ENCODE data around the gene GID8. TPM values are rescaled to one million over a fixed set of nuclear protein-coding genes. Genes with fewer than 3 reads are reported as not detected.

GID8 gene
- total and polyA plus RNA-seq, 9 of the 15 experiments (the other 6 are each of a cell fraction or from before 2014, with no cell fraction given): 7.5 to 31.6 (median 22.2) TPM

DNA sequence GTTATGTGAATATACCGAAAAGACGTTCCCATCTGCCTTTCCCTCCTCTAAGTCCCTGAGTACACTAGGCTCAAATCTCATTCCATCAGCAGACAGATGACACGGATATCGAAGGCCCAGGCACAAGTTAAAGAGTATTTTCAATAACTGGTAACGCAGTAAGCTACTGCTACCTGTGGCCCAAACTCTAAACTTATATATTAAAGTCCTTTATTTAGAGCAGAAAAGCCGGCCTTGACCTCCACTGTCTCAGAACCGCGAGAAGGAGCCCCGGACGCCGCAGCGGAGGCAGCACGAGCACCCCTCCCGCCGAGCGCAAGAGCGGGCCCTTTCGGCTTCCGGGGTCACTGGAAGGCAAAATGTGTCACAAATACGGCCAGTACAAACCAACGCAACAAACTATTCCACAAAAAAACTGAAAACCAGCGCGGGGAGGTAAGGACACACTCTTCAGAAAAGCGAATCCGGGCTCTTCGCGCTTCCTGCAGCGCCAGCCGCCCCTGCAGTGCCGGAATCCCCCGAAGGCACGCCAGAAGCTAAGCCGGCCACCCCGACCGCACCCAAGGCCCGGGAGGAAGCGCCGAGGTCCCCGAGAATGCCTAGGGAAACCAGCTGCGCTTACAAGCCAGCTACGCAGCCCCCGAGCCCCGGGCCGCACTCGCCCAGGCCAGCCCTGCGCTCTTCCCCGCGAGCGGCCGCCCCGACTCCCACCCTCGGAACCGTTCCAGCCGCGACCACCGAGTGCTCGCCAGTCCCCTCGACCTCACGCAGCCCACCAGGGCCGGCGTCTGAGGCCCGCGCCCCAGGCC lies 12.3 kb upstream of the GID8 start (continued):
- TF ChIP-seq, protein P1, sequence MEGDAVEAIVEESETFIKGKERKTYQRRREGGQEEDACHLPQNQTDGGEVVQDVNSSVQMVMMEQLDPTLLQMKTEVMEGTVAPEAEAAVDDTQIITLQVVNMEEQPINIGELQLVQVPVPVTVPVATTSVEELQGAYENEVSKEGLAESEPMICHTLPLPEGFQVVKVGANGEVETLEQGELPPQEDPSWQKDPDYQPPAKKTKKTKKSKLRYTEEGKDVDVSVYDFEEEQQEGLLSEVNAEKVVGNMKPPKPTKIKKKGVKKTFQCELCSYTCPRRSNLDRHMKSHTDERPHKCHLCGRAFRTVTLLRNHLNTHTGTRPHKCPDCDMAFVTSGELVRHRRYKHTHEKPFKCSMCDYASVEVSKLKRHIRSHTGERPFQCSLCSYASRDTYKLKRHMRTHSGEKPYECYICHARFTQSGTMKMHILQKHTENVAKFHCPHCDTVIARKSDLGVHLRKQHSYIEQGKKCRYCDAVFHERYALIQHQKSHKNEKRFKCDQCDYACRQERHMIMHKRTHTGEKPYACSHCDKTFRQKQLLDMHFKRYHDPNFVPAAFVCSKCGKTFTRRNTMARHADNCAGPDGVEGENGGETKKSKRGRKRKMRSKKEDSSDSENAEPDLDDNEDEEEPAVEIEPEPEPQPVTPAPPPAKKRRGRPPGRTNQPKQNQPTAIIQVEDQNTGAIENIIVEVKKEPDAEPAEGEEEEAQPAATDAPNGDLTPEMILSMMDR (IDR thresholded peaks at IDR 0.05 in 2 of 3, conservative IDR thresholded peaks at IDR 0.05 in 1 of 3; ENCODE audit: insufficient read depth in 2 of 3, low read depth in 1 of 3, low read length in 3 of 3): no peak
- TF ChIP-seq, protein P2, sequence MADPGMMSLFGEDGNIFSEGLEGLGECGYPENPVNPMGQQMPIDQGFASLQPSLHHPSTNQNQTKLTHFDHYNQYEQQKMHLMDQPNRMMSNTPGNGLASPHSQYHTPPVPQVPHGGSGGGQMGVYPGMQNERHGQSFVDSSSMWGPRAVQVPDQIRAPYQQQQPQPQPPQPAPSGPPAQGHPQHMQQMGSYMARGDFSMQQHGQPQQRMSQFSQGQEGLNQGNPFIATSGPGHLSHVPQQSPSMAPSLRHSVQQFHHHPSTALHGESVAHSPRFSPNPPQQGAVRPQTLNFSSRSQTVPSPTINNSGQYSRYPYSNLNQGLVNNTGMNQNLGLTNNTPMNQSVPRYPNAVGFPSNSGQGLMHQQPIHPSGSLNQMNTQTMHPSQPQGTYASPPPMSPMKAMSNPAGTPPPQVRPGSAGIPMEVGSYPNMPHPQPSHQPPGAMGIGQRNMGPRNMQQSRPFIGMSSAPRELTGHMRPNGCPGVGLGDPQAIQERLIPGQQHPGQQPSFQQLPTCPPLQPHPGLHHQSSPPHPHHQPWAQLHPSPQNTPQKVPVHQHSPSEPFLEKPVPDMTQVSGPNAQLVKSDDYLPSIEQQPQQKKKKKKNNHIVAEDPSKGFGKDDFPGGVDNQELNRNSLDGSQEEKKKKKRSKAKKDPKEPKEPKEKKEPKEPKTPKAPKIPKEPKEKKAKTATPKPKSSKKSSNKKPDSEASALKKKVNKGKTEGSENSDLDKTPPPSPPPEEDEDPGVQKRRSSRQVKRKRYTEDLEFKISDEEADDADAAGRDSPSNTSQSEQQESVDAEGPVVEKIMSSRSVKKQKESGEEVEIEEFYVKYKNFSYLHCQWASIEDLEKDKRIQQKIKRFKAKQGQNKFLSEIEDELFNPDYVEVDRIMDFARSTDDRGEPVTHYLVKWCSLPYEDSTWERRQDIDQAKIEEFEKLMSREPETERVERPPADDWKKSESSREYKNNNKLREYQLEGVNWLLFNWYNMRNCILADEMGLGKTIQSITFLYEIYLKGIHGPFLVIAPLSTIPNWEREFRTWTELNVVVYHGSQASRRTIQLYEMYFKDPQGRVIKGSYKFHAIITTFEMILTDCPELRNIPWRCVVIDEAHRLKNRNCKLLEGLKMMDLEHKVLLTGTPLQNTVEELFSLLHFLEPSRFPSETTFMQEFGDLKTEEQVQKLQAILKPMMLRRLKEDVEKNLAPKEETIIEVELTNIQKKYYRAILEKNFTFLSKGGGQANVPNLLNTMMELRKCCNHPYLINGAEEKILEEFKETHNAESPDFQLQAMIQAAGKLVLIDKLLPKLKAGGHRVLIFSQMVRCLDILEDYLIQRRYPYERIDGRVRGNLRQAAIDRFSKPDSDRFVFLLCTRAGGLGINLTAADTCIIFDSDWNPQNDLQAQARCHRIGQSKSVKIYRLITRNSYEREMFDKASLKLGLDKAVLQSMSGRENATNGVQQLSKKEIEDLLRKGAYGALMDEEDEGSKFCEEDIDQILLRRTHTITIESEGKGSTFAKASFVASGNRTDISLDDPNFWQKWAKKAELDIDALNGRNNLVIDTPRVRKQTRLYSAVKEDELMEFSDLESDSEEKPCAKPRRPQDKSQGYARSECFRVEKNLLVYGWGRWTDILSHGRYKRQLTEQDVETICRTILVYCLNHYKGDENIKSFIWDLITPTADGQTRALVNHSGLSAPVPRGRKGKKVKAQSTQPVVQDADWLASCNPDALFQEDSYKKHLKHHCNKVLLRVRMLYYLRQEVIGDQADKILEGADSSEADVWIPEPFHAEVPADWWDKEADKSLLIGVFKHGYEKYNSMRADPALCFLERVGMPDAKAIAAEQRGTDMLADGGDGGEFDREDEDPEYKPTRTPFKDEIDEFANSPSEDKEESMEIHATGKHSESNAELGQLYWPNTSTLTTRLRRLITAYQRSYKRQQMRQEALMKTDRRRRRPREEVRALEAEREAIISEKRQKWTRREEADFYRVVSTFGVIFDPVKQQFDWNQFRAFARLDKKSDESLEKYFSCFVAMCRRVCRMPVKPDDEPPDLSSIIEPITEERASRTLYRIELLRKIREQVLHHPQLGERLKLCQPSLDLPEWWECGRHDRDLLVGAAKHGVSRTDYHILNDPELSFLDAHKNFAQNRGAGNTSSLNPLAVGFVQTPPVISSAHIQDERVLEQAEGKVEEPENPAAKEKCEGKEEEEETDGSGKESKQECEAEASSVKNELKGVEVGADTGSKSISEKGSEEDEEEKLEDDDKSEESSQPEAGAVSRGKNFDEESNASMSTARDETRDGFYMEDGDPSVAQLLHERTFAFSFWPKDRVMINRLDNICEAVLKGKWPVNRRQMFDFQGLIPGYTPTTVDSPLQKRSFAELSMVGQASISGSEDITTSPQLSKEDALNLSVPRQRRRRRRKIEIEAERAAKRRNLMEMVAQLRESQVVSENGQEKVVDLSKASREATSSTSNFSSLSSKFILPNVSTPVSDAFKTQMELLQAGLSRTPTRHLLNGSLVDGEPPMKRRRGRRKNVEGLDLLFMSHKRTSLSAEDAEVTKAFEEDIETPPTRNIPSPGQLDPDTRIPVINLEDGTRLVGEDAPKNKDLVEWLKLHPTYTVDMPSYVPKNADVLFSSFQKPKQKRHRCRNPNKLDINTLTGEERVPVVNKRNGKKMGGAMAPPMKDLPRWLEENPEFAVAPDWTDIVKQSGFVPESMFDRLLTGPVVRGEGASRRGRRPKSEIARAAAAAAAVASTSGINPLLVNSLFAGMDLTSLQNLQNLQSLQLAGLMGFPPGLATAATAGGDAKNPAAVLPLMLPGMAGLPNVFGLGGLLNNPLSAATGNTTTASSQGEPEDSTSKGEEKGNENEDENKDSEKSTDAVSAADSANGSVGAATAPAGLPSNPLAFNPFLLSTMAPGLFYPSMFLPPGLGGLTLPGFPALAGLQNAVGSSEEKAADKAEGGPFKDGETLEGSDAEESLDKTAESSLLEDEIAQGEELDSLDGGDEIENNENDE (IDR thresholded peaks at IDR 0.05; ENCODE audit: low read depth, low read length): no peak
- TF ChIP-seq ZNF324 (CRISPR knock-in tag; IDR thresholded peaks at IDR 0.05) (no peak), ZNF75A (CRISPR knock-in tag; IDR thresholded peaks at IDR 0.05) (no peak), ZNF347 (CRISPR knock-in tag; IDR thresholded peaks at IDR 0.05; ENCODE audit: low read depth) (no peak), ZNF79 (CRISPR knock-in tag; IDR thresholded peaks at IDR 0.05; ENCODE audit: low read depth) (no peak), CC2D1A (IDR thresholded peaks at IDR 0.05) (no peak), TAF1 (IDR thresholded peaks at IDR 0.05; ENCODE audit: control insufficient read depth, extremely low read depth, insufficient read depth, low read length, severe bottlenecking) (no peak), KLF10 (CRISPR knock-in tag; IDR thresholded peaks at IDR 0.05) (no peak)
- TF ChIP-seq, protein P3, sequence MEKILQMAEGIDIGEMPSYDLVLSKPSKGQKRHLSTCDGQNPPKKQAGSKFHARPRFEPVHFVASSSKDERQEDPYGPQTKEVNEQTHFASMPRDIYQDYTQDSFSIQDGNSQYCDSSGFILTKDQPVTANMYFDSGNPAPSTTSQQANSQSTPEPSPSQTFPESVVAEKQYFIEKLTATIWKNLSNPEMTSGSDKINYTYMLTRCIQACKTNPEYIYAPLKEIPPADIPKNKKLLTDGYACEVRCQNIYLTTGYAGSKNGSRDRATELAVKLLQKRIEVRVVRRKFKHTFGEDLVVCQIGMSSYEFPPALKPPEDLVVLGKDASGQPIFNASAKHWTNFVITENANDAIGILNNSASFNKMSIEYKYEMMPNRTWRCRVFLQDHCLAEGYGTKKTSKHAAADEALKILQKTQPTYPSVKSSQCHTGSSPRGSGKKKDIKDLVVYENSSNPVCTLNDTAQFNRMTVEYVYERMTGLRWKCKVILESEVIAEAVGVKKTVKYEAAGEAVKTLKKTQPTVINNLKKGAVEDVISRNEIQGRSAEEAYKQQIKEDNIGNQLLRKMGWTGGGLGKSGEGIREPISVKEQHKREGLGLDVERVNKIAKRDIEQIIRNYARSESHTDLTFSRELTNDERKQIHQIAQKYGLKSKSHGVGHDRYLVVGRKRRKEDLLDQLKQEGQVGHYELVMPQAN (IDR thresholded peaks at IDR 0.05; ENCODE audit: borderline replicate concordance): peak; percentile 25; the same call in 1 of the 2 replicates
